Endometrial microvascular endothelial cells (primary cell): Measurements from ENCODE around the gene VWA1. TPM values are rescaled to one million over a fixed set of nuclear protein-coding genes. Genes with fewer than 3 reads are reported as not detected.
"Not testable (repeated sequence)": the region's sequence is repeated elsewhere in the genome, so short reads cannot be mapped to it uniquely, and the experiment has no call there.

Experiments used
- in situ Hi-C: cut with HindIII; loops from 2 replicates; pipeline ENCODE4 v1.10.0; 2017; ENCODE audit warnings: low sequenced_read_pairs, low pct_unique_long_range_greater_than_20kb; ENCODE audit errors: inconsistent ontology term
- total RNA-seq: library from RNA; depleted of rRNA; stranded (reverse); fragments of >200 nt; gene quantifications from one replicate; pipeline ENCODE4 v1.2.3, GENCODE V29; 2015; ENCODE audit errors: inconsistent ontology term

Gene VWA1
- total RNA-seq, 1 donor from 2014 or later: 27.5 TPM

DNA sequence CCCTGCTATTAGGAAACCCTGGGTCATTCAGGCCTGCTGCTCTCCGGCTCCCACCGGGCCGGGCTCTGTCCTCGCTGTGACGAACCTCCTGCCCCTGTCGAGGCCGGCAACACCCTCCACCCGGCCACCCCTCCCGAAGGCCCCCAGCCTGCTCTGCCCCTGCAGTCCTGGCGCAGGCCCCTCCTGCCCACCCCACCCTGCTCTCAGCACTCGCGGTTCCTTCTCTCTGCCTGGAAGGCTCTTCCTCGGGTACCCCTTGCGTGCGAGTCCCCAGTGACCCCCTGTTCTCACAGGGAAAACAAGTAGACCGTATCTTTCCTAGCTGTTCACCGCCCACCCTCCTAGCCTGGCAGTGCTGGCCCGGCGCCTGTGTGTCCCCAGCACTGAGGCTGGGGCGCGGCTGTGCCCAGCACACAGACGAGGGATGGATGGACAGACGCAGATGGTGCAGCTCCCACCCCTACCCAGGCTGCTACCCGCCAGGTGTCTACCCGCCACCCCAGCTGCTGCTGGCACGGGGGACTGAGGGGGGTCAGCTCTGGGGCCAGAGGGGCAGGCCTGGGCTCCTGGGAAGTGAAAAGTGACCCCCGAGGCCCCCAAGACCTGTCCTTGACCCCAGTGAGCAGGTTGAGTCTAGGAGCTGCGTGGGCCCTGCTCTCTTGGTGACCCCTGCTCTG is 3.1 kb upstream of the VWA1 start:
- in situ Hi-C loops: no loop called here

DNA sequence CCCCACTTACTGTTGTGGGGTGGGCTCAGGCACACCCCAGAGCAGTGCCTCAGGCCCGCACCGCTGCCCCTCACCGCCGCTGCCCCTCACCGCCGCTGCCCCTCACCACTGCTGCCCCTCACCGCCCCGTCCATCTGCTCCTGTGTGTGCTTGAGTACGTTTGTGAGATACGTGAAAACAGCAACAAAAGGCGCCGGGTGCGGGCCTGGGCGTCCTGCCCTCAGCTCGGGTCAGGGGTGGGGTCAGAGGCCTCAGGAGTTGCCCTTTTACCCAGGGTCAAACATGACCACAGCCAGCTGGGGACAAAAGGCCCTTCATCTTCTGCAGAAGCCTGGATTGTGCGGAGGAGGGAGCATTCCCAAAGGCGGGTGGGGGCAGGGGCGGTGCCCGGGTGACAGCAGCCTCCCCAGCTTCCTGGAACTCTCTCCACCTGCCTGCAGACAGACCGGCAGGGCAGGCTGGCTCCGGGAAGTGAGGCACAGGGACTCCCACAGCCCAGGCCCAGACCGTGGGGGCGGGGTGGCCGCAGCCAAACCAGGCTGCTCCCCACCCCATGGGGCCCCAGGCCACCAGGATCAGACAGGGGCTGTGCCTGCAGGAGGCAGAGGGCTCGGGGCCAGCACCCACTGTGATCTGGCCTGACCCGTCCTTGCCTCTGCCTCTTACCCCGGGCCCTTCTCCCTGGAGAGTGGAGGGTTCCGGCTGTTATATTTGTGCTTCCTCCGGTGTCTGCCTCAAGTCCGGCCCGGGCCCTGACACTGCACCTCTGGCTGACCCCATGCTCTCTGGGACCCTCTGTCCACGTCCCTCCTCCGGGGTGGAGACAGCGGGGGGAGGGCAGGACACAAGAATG is 2.3 kb upstream of the VWA1 start:
- in situ Hi-C loops: no loop called here

DNA sequence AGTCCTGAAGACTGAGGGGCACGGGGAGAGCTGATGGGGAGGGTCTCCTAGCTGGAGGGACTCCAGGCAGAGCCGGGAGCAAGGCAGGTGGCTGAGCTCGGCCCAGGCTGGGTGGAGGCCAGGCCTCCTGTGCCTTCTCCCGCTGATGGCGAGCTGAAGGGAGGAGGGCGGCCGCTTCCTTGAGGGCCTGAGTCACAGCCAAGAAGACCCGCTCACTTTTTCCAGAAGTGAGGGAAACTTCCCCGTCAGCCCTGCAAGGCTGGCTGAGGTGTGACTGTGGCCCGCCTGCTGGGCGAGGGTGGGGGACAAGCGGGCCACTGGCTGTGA is 1.7 kb upstream of the VWA1 start:
- in situ Hi-C loops: no loop called here

DNA sequence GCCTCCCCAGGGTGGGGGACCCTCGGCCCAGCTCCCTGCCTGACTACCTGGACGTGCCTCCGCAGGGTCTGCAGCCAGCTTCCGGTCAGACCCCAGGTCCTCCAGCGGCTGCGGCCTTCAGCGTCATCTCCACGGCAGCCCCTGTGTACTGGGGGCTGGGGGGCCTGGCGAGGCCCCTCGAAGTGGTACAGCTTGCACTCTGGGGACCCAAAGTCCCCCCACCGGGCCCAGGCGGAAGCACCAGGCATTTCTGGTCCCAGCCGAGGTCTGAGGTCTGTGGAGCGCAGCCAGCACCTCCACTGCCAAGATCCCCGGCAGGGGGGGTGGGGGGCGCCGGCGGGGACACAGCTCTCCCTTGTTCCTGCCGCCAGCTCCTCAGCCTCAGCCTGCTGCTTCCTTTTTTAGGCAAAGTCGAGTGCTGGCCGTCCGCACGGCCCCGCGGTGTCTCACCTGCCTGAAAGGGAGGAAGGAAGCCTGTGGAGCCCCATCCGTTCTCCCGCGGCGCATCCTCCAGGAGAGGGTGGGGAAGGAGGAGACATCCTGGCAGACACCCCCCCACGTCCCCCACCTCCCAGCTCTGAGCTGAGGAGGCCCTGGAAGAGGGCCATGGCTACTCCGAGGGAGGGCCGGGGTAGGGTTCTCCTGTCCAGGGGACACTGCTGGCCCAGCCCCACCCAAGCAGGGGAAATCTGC is 1.2 kb upstream of the VWA1 start:
- in situ Hi-C loops: no loop called here

DNA sequence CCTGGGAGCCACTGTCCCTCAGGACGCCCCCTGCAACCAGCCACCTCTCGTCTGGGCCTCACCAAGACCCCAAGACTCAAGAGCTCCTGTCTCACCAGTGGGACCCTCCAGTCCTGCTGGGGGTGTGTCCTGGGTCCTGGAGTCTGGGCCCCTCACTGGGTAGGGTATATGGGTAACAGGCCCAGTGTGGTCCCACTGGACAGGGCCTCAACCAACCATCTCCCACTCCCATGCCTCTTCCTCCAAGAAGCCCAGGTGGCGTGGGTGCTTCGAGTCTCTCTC is 725 bp upstream of the VWA1 start:
- in situ Hi-C loops: no loop called here

DNA sequence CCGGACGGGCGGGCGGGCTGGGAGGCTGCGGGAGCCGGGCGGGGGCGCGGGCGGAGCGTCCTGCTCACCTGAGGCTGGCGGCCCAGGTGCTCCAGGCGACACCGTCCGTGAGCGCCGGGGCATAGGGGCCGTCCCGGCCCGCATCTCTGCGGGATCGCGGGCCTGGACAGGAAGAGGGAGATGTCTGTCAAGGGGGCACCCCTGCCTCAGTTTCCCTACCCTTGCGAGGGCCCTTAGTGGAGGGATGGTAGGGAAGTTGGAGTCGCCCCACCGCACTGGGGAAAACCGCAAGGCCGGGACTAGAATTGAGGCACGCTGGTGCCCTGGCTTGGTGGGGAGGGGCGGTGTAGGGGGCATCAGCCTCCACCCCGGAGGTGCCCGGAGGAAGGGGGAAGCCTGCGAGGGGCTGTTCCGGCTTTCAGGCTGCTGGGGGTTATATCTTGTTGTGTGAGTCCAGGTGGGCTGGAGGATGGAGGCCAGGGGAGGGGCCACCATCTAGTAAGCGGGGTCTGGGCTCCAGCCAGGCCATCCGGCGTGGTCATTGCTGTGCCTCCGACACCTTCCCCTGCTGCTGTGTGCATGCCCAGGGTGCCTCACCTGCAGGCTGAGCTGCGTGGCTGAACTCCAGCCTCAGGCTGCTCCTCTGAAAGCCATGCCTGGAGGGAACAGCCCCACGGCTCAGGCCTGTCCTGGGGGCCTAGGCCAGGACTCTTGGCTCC is 580 bp downstream of the VWA1 start:
- in situ Hi-C loops: no loop called here

DNA sequence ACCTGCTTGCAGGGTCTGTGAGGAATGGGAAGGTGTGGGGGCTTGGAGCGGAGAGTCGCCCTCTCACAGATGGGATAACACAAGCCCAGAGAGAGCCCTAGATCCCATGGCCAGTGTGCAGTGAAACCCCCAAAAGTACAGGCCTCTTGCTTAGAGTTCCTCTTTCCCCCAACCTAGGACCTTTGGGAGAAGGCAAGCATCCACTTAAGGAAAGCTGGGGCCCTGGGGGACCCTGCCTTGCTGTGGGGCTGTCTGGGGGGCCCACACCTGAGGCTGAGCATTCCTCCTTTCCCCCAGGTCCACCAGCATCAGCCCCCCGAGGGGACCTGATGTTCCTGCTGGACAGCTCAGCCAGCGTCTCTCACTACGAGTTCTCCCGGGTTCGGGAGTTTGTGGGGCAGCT is 1.1 kb downstream of the VWA1 start:
- in situ Hi-C loops: no loop called here

DNA sequence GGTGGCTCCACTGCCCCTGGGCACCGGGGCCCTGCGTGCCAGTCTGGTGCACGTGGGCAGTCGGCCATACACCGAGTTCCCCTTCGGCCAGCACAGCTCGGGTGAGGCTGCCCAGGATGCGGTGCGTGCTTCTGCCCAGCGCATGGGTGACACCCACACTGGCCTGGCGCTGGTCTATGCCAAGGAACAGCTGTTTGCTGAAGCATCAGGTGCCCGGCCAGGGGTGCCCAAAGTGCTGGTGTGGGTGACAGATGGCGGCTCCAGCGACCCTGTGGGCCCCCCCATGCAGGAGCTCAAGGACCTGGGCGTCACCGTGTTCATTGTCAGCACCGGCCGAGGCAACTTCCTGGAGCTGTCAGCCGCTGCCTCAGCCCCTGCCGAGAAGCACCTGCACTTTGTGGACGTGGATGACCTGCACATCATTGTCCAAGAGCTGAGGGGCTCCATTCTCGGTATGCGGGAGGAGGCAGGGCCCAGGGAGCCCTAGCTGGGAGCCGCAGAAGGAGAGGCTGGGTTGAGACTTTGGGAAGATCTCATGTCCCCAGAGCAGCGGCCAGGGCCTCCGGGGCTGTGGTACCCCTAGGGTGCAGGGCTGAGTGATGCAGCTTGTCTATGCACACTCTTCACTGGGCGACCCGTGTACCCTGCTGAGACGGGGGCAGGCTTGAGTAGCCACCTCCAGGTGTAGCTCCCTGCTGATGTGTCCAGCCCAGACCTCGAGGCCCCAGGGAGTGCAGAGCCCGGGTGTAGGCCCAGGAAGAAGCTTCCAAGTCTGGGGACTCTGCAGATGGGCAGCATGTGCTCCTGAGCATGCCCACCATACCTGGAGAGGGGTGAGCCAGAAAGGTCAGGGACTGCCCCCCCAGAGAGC is 1.8 kb downstream of the VWA1 start:
- in situ Hi-C loops: no loop called here

DNA sequence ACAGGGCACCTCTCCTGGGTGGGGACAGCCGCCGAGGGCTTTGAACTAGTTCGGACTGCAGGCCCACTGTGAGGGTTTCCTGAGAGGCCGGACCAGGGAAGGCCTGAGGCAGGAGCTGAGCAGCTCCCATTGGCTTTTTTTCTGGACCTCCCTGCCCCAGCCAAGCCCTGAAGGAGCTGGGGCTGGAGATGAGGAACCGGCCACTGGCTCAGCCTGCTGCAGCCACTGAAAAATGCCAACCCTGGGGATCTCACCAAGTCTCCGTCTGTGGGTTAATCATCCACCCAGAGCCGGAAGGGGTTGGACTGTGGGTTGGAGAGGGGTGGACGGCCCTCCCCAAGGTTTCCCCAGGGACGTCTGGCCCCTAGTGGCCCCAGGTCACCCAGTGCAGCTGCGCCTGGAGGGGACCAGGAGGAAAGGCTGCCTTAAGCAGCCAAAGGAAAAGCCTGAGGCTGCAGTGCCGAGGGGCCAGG is 2.5 kb downstream of the VWA1 start:
- in situ Hi-C loops: no loop called here

DNA sequence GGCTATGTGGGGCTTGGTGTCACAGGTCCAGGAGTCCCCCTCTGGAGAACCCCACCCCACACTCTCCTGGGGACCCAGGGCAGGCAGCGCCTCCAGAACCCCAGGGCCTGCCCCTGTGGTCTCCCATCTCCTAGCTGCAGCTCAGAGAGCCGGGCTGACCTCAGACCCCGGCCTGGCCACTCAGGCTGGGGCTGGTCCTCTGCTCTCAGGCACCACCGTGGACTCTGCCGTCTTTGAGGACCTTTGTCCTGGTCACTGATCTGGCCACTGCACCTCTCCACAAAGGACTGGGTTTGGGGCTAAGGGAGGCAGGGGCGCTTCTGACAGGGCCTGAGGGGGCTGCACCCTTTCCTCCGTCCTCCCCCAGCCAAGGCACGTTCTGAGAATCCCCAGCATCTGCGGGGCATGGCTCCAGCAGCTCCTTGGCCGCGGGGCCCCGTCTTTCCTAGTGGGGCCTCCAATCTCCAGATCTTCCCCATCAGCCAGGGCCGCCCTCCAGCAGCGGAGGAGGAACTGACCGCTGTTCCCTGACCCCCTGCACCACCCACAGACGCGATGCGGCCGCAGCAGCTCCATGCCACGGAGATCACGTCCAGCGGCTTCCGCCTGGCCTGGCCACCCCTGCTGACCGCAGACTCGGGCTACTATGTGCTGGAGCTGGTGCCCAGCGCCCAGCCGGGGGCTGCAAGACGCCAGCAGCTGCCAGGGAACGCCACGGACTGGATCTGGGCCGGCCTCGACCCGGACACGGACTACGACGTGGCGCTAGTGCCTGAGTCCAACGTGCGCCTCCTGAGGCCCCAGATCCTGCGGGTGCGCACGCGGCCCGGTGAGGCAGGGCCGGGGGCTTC is 3.3 kb downstream of the VWA1 start:
- in situ Hi-C loops: no loop called here

DNA sequence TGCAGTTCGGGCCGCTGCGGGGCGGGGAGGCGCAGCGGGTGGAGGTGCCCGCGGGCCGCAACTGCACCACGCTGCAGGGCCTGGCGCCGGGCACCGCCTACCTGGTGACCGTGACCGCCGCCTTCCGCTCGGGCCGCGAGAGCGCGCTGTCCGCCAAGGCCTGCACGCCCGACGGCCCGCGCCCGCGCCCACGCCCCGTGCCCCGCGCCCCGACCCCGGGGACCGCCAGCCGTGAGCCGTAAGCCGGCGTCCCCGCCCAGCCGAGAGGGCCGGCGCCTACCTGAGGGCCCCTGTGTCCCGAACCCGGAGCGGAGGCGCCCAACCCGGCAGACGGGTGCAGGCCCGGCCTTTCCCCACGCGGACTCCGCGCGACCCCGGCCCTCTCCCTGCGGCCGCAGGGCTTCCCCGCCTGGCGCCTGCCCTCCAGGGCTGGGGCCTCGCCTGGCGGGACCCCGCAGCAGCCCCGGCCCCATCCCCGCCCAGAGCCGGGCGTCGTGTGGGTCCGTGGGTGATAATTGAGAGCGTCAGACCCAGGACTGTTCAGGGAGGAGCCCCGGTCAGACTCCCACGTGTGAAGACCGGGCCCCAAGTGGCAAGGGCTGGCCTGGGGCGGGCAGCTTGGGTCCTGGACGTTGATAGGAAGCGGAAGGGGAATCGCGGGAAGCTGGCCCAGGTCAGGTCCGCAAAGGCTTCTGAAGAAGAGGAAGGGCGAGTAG is 4.2 kb downstream of the VWA1 start:
- in situ Hi-C loops: no loop called here

DNA sequence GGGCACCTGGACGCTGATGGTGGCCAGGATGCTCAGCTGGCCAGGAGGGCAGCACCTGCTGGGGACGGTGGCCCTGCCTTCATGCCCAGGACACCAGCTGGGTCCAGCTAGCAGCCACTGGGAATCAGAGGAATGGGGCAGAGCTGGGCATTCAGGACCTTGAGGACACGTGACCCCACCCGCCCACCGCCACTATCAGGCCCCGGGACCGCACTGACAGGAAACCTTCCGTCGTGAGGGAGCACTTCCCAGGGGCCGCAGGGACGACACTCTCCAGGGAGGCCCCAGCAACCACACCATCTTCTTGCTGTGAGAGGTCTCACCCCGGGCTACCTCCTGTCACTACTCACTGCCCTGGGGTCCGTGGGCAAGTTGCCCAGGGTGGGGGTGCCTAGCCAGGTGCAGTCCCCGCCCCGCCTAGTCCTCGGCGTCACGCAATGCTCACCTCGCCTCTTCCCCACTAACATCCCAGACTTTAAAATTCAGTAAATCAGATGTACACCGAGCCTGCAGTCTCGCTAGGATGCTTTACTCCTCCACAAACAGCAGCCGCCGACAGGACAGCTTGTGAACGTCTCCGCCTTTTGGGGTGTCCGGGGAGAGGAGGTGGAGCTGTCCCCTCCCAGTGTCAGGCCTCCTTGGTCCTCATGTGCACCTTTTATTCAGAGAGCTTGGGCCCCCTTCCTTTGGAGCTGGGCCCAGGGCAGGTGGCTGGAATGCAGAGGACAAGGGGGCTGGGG is 4.9 kb downstream of the VWA1 start:
- in situ Hi-C loops: no loop called here

DNA sequence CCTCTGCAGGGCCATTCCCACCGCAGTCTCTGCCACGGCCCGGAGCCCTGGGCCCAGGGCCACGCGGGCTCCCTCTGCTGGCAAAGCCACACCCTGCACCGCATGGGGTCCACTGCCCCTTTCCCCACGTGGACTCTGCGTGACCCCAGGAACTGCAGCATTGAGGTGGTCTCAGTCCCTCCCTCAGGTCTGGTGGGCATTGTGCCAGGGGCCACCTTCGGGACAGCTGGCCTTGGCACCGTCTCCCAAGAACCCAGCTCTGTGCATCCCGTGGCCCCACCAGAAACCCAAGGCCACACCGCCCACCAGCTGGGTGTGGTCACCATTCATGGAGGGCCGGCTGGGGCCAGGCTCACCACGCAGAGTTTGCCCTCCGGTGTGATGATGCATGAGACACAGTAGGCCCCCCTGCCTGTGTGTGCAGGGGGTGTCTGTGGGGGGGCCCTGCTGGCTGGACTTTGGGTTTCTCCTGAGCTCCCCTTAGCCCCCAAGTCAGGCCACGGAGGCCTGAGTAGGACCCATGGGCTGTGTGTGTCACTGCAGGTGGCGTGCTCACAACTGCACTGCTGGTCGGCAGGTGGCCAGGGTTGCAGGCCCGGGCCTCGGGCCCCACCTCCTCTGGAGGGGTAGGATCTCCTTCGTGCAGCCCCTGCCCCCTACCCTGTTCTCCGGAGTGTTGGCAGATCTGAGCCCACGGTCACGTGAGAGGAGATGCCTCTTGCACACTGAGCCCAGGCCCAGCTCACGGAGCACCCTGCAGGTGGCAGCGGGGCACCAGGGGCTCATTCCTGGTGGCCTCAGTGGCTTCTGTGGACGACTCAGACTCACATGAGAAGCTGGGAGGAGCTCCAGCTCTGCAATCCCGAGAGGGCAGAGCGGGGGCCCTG is 5.8 kb downstream of the VWA1 start:
- in situ Hi-C loops: no loop called here

DNA sequence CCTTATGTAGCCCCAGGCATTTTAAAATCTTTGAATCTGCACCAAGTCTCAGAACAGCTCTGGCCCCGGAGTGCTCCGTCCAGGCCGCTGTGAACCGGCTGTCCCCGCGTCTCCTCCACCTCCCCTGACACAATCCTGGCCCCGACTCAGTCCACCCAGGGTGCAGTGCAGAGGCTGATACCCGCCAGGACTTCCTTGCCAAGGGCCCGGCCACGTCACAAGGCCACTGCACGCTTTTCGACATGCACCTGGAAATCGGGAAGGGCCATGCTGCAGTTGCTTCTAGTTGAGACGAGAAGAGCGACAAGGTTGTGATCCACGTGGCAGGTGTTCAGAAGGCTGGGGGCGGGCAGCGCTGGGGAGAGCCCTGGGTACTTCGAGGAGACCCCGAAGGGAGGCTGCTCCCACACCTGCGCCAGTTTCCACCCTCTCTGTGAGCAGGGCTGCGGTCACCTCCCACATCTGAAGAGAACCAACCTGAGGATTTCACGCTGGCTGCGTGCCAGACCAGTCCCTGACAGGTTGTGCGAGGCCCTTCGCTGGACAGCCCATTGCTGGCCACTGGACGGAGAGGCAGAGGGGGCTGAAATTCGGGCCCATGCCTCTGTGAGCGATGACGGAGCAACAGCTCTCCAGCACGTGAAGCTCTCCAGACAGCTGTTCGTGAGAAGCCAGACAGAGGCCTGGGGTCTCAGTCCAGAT is 6.7 kb downstream of the VWA1 start:
- in situ Hi-C loops: no loop called here

DNA sequence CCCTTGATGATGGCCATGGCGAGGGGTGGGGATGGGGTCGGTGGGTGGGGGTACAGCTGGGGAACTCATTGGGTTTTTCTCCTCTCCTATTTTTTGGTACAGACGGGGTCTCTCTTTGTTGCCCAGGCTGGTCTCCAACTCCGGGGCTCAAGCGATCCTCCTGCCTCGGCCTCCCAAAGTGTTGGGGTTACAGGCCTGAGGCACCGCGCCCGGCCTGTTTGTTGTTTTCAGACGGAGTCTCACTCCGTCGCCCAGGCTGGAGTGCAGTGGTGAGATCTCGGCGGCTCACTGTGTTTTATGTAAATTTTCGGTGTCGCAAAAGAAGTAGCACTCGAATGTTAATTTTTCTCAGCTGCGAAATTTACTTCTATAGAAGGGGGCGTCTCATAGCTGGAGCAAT is 11.1 kb downstream of the VWA1 start:
- in situ Hi-C loops: not testable (repeated sequence)
